ENCODE measurements around the gene HID1. TPM values are rescaled to one million over a fixed set of nuclear protein-coding genes. Genes with fewer than 3 reads are reported as not detected.

The HID1 gene
- total and polyA plus RNA-seq, 2 of the 4 experiments (the other 2 are of a cell fraction) = 0.18 to 1.7 TPM

GRCh38 chr17:74995847-74996246 is 23.3 kb upstream of the HID1 start:
- Histone ChIP-seq H3K23ac (ENCODE audit: low read depth, low read length) (no peak overlapping the region), H3K79me1 (ENCODE audit: low read depth in 1 of 2, low read length in 2 of 2) (peaks cover 15 to 73% of the 10 kb centered on the region in 2 experiments; a peak in 3 of 4 replicates), H3K4me2 (ENCODE audit: low read depth, low read length) (no peak overlapping the region), H4K5ac (ENCODE audit: low read depth, low read length) (no peak overlapping the region), H3K27ac (ENCODE audit: insufficient read depth, low read length) (no peak overlapping the region), H2BK120ac (ENCODE audit: low read depth, low read length) (no peak overlapping the region), H4K20me1 (ENCODE audit: insufficient read depth, low read length) (peaks cover 20% of the 10 kb centered on the region), H4K8ac (ENCODE audit: low read depth in 2 of 2, low read length in 2 of 2) (no peak overlapping the region), H3K56ac (ENCODE audit: extremely low read depth, insufficient read depth, low read length) (no peak overlapping the region), H3K18ac (ENCODE audit: low read depth, low read length) (no peak overlapping the region), H2AK5ac (ENCODE audit: low read depth, low read length) (no peak overlapping the region), H3K9me1 (ENCODE audit: insufficient read depth, low read length) (0 out of 2 replicates have a peak, but pooled peaks cover 12% of the 10 kb centered on the region), H3K14ac (replicated peaks; ENCODE audit: low read depth, low read length) (no peak overlapping the region), H2BK15ac (ENCODE audit: low read depth, low read length) (no peak overlapping the region), H3K9me3 (ENCODE audit: control insufficient read depth, insufficient read depth, low read length) (no peaks in the 10 kb centered on the region), H3K27me3 (ENCODE audit: control insufficient read depth, insufficient read depth, low read length) (no peaks in the 10 kb centered on the region), H3K4ac (ENCODE audit: low read depth, low read length) (no peak overlapping the region), H2AFZ (replicated peaks; ENCODE audit: low read length, poor library complexity) (no peak overlapping the region), H2BK5ac (ENCODE audit: low read depth, low read length, poor library complexity, severe bottlenecking) (no peak overlapping the region), H2BK20ac (ENCODE audit: low read depth, low read length) (no peak overlapping the region), H4K91ac (ENCODE audit: insufficient read depth, low read depth, low read length) (no peak overlapping the region), H3K36me3 (ENCODE audit: control insufficient read depth, insufficient read depth, low read length) (peaks cover 9% of the 10 kb centered on the region), H3K4me1 (ENCODE audit: control insufficient read depth, insufficient read depth, low read length) (peaks cover 10% of the 10 kb centered on the region), H2AK9ac (replicated peaks; ENCODE audit: low read depth, low read length, poor library complexity) (no peak overlapping the region), H3K4me3 (ENCODE audit: insufficient read depth, low read depth, low read length) (no peak overlapping the region), H3K9ac (ENCODE audit: low read depth, low read length) (no peak overlapping the region)
- TF ChIP-seq RFX5 (IDR thresholded peaks at IDR 0.05; ENCODE audit: low read depth, low read length) = no peak
- no peak for TF ChIP-seq CHD1 (IDR thresholded peaks at IDR 0.05; ENCODE audit: low read depth, low read length)
- no peak for TF ChIP-seq ELK1 (IDR thresholded peaks at IDR 0.05; ENCODE audit: borderline replicate concordance, low read depth, low read length)
- no peak for TF ChIP-seq CTCF (conservative IDR thresholded peaks at IDR 0.05; ENCODE audit: low read depth, low read length)
- TF ChIP-seq MAFK (IDR thresholded peaks at IDR 0.05; ENCODE audit: low read depth, low read length) = no peak
- no peak for TF ChIP-seq MXI1 (IDR thresholded peaks at IDR 0.05; ENCODE audit: borderline replicate concordance, low read depth, low read length)
- no peak for TF ChIP-seq SMC3 (IDR thresholded peaks at IDR 0.05; ENCODE audit: low read depth, low read length)
- TF ChIP-seq USF2 (IDR thresholded peaks at IDR 0.05; ENCODE audit: low read depth, low read length) = no peak
- no peak for TF ChIP-seq CEBPB (IDR thresholded peaks at IDR 0.05; ENCODE audit: low read depth, low read length)
- no peak for TF ChIP-seq NFE2L2 (IDR thresholded peaks at IDR 0.05; ENCODE audit: low read depth, low read length)
- no peak for TF ChIP-seq BHLHE40 (IDR thresholded peaks at IDR 0.05; ENCODE audit: low read depth, low read length)
- TF ChIP-seq FOS (IDR thresholded peaks at IDR 0.05; ENCODE audit: low read depth, low read length) = no peak
- TF ChIP-seq POLR2A (IDR thresholded peaks at IDR 0.05; ENCODE audit: low read depth, low read length) = no peak
- no peak for TF ChIP-seq RCOR1 (IDR thresholded peaks at IDR 0.05; ENCODE audit: insufficient replicate concordance, low read length)
- no peak for TF ChIP-seq MAZ (IDR thresholded peaks at IDR 0.05; ENCODE audit: borderline replicate concordance, low read depth, low read length)
- no peak for TF ChIP-seq RAD21 (IDR thresholded peaks at IDR 0.05; ENCODE audit: low read length)
- DNase-seq (no peak), ATAC-seq (ENCODE audit: low read depth) (no peak)
- ChIA-PET POLR2A (ENCODE audit: unreplicated experiment) (no interaction called here), CTCF (no interaction called here)
- intact Hi-C loops (cut with micrococcal nuclease) (no loop called here), in situ Hi-C loops (cut with MboI; ENCODE audit: low sequenced_read_pairs) (no loop called here), dilution Hi-C loops (cut with HindIII; ENCODE audit: low sequenced_read_pairs, unreplicated experiment) (no loop called here)
- BruUV-seq (replicated peaks) = no TSS peak
- no CpG with 5 or more reads among the region's 5 CpGs for WGBS, 2 experiments (ENCODE audit: extremely low coverage in 2 of 2, insufficient read length in 1 of 2)
